Central memory CD4-positive, alpha-beta T cell (primary cell): ENCODE measurements around the gene RIPK1.
"Not testable (repeated sequence)": the region's sequence is repeated elsewhere in the genome, so short reads cannot be mapped to it uniquely, and the experiment has no call there.

Source experiments
- DNase-seq: peaks from one replicate; pipeline ENCODE4 v3.0.0; 2022

Gene RIPK1

DNA sequence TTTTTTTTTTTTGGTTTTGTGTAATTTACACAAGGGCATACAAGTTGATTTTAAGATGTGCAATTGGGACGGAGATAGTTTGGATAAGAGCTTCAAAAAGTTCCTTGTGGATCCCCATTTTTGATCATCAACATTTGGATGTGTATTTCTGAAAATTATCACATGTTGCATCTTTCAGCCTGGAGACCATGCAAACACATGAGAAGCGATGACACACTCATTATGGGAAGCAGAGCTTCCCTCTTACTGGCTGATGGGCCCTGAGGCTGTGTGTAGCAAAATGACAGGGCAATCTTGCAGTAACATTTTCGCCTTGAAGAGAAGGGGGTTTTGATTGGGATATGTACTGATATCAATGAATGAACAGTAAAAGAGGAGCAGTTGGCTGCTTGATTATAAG lies 22.0 kb upstream of the RIPK1 start:
- DNase-seq, result no peak

- not testable (repeated sequence) for DNase-seq
Observed at GRCh38 chr6:3048009-3048408, 20.3 kb upstream of the RIPK1 start.

GRCh38 chr6:3052481-3053230 lies 15.6 kb upstream of the RIPK1 start:
- DNase-seq, result no peak

DNA sequence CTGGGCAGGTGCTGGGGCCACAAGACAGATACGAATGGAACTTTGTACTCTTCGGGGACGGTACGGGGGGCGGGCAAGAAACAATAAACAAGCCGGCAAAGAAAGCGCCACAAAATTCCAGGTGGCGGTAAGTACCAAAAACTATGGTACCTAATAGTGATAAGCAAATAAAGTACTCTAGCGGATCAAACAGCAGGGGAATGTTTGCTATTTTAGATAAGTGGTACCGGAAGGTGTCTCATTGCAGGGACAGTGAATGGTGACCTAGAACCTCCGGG lies 15.1 kb upstream of the RIPK1 start:
- no peak for DNase-seq

GRCh38 chr6:3054229-3055157 lies 13.8 kb upstream of the RIPK1 start:
- DNase-seq, result not testable (repeated sequence)

DNA sequence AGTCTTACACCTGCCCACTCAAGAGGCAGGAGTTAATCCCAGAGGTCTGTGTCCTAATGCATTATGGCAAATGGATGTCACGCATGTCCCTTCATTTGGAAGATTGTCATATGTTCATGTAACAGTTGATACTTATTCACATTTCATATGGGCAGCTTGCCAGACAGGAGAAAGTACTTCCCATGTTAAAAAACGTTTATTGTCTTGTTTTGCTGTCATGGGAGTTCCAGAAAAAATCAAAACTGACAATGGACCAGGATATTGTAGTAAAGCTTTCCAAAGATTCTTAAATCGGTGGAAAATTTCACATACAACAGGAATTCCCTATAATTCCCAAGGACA lies 13.2 kb upstream of the RIPK1 start:
- DNase-seq, result not testable (repeated sequence)

DNA sequence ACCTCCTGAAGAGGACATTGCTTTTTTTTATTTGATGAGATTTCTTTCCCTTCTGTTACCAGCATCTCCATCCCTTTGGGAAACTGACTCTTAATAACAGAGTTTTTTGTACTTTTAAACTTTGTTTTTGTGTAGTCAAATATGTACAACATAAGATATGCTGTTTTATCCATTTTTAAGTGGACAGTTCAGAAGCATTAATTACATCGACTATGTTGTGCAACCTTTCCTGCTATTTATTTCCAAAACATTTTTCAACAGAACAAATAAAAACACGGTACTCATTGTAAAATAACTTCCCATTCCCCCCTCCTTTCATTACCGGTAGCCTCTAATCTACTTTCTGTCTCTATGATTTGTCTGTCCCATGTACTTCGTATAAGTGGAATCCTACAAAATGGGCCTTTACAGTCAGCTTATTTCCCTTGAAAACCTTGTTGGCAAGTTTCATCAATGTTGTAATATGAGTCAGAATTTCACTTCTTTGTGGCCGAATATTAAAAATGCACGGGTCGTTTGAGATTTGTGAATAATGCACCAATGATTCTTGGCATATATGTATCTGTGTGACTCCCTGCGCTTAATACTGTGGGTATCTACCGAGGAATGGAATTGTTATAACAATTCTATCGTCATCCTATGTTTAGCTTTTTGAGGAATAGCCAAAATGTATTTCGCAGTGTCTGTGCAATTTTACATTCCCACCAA lies 11.1 kb upstream of the RIPK1 start:
- no peak for DNase-seq

DNA sequence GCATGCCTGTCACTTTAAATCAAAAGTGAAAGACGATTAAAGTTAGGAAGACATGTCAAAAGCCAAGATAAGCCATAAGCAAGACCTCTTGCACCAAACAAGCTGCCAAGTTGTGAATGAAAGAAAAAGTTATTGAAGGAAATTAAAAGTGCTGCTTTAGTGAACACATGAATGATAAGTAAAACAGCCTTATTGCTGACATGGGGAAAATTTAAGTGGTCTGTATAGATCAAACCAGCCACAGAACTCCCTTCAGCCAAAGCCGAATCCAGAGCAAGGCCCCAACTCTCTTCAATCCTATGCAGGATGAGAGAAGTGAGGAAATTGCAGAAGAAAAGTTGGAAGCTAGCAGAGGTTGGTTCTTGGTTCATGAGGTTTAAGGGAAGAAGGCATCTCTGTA lies 9.3 kb upstream of the RIPK1 start:
- DNase-seq, result no peak

GRCh38 chr6:3060092-3060491 lies 8.2 kb upstream of the RIPK1 start:
- not testable (repeated sequence) for DNase-seq

GRCh38 chr6:3061501-3061941 lies 6.8 kb upstream of the RIPK1 start:
- no peak for DNase-seq

DNA sequence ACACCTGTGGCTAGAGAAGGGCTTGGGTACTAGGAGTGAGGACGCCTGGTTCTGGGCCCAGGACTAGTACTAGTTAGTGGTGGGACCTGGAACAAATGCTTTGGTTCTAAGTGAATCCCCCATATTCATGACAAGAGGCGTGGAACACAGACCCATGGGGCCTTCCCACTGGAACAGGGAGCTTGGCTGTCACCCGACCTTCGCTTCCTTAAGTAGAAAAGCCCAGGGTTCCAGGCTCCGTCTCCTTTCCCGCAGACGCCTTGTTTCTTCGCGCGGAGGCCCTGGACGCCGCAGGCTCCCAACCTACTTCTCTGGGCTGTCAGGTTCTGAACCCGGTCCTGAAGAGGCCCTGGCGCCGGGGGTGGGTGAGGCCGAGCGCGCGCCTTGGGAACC lies 5.0 kb upstream of the RIPK1 start:
- DNase-seq, result not testable (repeated sequence)

DNA sequence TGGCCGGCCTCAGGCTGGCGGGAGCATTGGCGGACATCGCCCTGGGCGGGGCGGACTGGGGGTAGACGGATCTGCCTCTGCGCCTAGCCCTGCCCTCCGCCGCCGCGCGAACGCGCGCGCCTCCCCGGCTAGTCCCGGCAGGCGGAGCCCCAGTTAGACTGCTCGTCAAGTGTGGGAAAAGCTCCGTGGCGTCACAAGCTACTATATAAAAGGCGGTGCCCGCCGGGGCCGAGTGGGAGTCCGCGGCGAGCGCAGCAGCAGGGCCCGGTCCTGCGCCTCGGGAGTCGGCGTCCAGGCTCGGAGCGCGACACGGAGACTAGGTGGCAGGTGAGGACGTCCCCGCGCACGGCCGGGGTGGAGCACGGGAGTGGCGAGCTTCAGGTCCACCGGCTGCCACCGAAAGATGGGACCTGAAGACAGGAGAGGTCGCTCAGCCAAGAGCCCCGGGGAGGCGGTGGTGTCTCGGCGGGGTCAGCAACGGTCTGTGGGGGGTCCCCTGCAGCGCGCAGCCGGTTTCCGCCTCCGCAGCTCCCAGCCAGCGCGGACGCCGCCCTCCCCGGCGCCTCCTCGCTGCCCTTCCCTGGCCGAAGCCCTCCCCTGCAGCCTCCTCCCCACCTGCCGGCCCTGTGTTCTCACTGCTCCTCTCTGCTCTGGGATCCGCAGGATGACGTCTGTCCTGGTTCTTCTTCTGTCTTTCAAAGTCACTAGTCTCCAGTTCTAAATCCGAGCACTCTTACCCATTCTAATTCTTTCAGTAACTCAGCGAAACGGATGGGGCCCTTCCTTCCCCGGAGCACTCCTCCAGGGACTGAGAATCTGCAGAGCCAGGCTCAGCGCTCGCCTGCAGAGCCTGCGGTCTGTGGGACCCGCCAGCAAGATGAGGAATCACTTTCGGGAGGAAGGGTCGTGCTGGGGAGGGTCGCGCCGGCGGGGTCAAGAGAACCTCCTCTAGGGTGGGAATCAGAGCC lies 4.3 kb upstream of the RIPK1 start:
- peak; percentile 86 for DNase-seq

DNA sequence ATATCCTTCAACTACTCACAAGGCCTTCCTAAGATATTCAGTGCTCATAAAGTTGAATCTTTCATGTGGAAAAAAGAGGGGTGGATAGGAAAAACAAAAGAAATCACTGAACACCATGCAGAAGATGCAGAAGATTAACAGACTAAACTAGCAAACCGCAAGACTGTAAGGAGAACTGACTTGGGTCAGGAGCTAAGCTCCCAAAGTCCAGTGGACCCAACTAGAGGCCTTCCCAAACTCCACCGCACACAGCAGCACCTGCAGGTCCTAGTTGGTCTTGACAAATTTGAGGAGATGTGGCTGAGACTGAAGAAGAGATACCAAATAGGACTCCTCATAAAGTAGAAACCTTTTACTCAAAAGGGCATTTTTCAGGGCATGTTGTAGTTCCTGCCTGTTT lies 3.3 kb downstream of the RIPK1 start:
- DNase-seq, result no peak

- DNase-seq, result no peak
Observed at GRCh38 chr6:3072798-3073197, 4.5 kb downstream of the RIPK1 start.

- no peak for DNase-seq
Observed at GRCh38 chr6:3073382-3073781, 5.1 kb downstream of the RIPK1 start.

DNA sequence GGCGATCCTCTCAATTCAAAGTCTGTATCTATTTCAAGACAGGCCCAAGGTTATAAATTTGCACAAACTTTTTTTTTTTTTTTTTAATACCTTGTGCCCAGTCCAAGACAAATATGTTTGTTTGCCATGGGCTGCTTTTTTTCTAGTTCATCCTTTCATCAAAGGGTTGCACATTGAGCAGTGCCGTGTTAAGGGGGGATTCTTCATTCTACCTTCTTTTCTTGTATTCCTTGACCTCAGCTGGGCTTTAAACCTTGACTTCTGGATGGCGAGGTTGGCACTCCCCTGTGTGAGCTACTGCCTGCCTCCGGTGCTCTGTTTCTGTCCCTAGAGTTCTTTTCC lies 7.4 kb downstream of the RIPK1 start:
- no peak for DNase-seq

DNA sequence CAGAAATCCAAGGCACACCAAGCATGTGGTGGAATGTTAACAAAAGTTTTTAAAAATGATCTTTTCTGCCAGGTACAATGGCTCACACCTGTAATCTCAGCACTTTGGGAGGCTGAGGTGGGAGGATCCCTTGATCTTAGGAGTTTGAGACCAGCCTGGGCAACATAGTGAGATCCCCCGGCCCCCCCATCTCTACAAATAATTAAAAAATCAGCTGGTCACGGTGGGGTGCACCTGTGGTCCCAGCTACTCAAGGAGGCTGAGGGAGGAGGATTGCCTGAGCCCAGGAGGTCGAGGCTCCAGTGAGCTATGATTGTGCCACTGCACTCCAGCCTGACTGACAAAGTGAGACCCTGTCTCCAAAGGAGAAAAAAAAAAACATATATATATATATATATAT lies 8.0 kb downstream of the RIPK1 start:
- DNase-seq, result no peak

- no peak for DNase-seq
Observed at GRCh38 chr6:3077430-3077829, 9.1 kb downstream of the RIPK1 start.

DNA sequence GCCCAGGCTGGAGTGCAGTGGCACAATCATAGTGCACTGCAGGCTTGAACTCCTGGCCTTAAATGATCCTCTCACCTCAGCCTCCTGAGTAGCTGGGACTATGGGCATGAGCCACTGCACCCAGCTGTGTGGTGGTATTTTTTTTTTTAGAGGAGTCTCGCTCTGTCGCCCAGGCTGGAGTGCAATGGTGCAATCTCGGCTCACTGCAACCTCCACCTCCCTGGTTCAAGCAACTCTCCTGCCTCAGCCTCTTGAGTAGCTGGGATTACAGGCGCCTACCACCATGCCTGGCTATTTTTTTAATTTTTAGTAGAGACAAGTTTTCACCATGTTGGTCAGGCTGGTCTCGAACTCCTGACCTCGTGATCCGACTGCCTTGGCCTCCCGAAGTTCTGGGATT lies 10.7 kb downstream of the RIPK1 start:
- DNase-seq, result not testable (repeated sequence)

DNA sequence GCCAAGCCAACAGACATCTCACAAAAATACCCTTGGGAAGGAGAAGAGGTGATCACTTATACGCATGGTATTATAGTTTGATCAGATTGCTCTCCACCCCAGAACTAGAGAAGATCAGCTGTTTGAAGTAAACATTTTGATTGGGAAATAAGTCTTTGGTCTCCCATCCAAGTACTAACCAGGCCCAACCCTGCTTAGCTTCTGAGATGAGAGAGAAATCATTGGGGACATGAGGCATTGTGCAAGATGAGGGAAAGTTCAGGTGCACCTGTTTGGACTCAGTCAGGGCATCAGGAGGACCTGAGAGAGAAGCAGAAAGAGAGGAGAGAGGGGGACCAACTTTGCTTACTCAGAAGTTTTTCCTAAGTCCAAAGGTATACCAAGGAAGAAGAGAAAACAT lies 11.4 kb downstream of the RIPK1 start:
- DNase-seq, result no peak

GRCh38 chr6:3081960-3082359 lies 13.7 kb downstream of the RIPK1 start:
- no peak for DNase-seq

- no peak for DNase-seq
Observed at GRCh38 chr6:3085074-3085473, 16.8 kb downstream of the RIPK1 start.
